Spleen (tissue), 7 donors: ENCODE data around the gene FMNL1.

ENCODE experiments used
- CTCF ChIP-seq, 11 experiments: fragments of 200-600 bp in 7 of 11; fragments of 450-650 bp in 4 of 11; sonication (generic) in 4 of 11; IDR thresholded peaks in 8 of 11; conservative IDR thresholded peaks in 3 of 11; 1 replicate in 7 of 11; 2 replicates in 4 of 11; pipeline versions ENCODE4 v1.4.0 to v1.8.0; 2016 to 2021; ENCODE audit warnings: antibody characterized with exemption in 11 of 11, inconsistent platforms in 4 of 11, mild to moderate bottlenecking in 1 of 11
- POLR2A ChIP-seq, 3 donors: fragments of 450-650 bp; IDR thresholded peaks; one replicate each; pipeline ENCODE4 v1.5.1; 2017; ENCODE audit warnings: antibody characterized with exemption in 3 of 3, mild to moderate bottlenecking in 1 of 3
- POLR2AphosphoS5 ChIP-seq, 3 donors: sonication (generic); formaldehyde crosslinking; IDR thresholded peaks; one replicate each; pipeline ENCODE4 v1.5.1; 2017; ENCODE audit warnings: antibody characterized with exemption in 3 of 3
- donor health status: DM: no; HTN: no; CAD: no; lungs with moderate emphysema.
- donor health status: DM: no; HTN: no; CAD: no.
- donor health status: DM: no; HTN: no; CAD: no.

- TF ChIP-seq CTCF (IDR thresholded peaks at IDR 0.05 in 8 of 11, conservative IDR thresholded peaks at IDR 0.05 in 3 of 11) = no peak
- no peak for TF ChIP-seq POLR2A (IDR thresholded peaks at IDR 0.05)
- TF ChIP-seq POLR2AphosphoS5 (IDR thresholded peaks at IDR 0.05) = no peak
Observed at GRCh38 chr17:45277992-45278391, 56.3 kb downstream of the FMNL1 start.
